A549 (cell line): Measurements from ENCODE around the gene KCP. TPM values are rescaled to one million over a fixed set of nuclear protein-coding genes. Genes with fewer than 3 reads are reported as not detected.

ENCODE experiments used
- ATAC-seq, 2 experiments: fragments of 200-7000 bp in 1 of 2; fragments of >200 bp in 1 of 2; cut with Nextera tagmentation in 1 of 2; cut with Tn5 transposase in 1 of 2; 3 replicates each; pipeline versions ENCODE4 v1.8.0 to v1.9.1; 2018 to 2020; ENCODE audit warnings: mild to moderate bottlenecking in 1 of 2, moderate library complexity in 1 of 2
- CTCF ChIA-PET: fragments of 300-600 bp; sonication (Branson Sonifier 250); formaldehyde crosslinking; extraction: SDS; loops from one replicate; lab custom pipeline; 2021; ENCODE audit warnings: antibody characterized with exemption, inconsistent platforms; lab: Yijun Ruan, JAX
- POLR2A ChIA-PET: fragments of 350-600 bp; formaldehyde crosslinking; extraction: SDS; loops from one replicate; lab custom pipeline; 2021; ENCODE audit warnings: antibody characterized with exemption, inconsistent platforms; lab: Yijun Ruan, JAX
- DNase-seq, 2 experiments: peaks; one replicate each; pipeline versions ENCODE4 v3.0.0 to v3.0.0-alpha.2; 2011 to 2016; ENCODE audit warnings: low read depth in 1 of 2, low spot score in 1 of 2
- FAIRE-seq: peaks from 2 replicates; lab custom pipeline; 2011; peaks lifted over from hg19 to GRCh38; lab: Jason Lieb, UNC
- H3K27ac ChIP-seq, 2 experiments: fragments of >200 bp; sonication (Bioruptor Twin); formaldehyde crosslinking; 3 replicates each; pipeline ENCODE4 v1.5.1; 2016 to 2017
- H3K4me1 ChIP-seq: fragments of >200 bp; sonication (Bioruptor Twin); formaldehyde crosslinking; 3 replicates; pipeline ENCODE4 v1.6.1; 2016
- H3K4me2 ChIP-seq: fragments of >200 bp; sonication (Bioruptor Twin); formaldehyde crosslinking; 3 replicates; pipeline ENCODE4 v1.6.1; 2016
- H3K4me3 ChIP-seq: fragments of >200 bp; sonication (Bioruptor Twin); formaldehyde crosslinking; 3 replicates; pipeline ENCODE4 v1.5.1; 2016
- H3K9me3 ChIP-seq: fragments of >200 bp; sonication (Bioruptor Twin); formaldehyde crosslinking; 3 replicates; pipeline ENCODE4 v1.6.1; 2016
- BHLHE40 ChIP-seq: IDR thresholded peaks from 2 replicates; pipeline ENCODE4 v1.6.1; 2012; ENCODE audit warnings: low read depth, low read length, inconsistent platforms
- CEBPB ChIP-seq, 2 experiments: fragments of >200 bp in 1 of 2; sonication (Bioruptor Twin) in 1 of 2; formaldehyde crosslinking in 1 of 2; IDR thresholded peaks; 2 replicates each; pipeline ENCODE4 v1.6.1; 2012 to 2016
- CHD2 ChIP-seq: fragments of 150-350 bp; IDR thresholded peaks from 2 replicates; pipeline ENCODE4 v1.6.1; 2014; ENCODE audit warnings: low read length; ENCODE audit not compliant: partially characterized antibody
- E2F6 ChIP-seq: IDR thresholded peaks from 2 replicates; pipeline ENCODE4 v1.6.1; 2012; ENCODE audit warnings: low read depth, borderline replicate concordance
- EHMT2 ChIP-seq: fragments of 200-600 bp; sonication (generic); IDR thresholded peaks from 2 replicates; pipeline ENCODE4 v1.6.1; 2016; ENCODE audit warnings: antibody characterized with exemption, low read depth, mild to moderate bottlenecking, moderate library complexity
- ESRRA ChIP-seq: fragments of 150-350 bp; IDR thresholded peaks from 2 replicates; pipeline ENCODE4 v1.6.1; 2014; ENCODE audit warnings: mild to moderate bottlenecking, low read length, borderline replicate concordance
- FOSB ChIP-seq: fragments of 250-450 bp; sonication (Bioruptor Pico); IDR thresholded peaks from 2 replicates; pipeline ENCODE4 v1.5.0; 2020; ENCODE audit warnings: mild to moderate bottlenecking, moderate library complexity
- FOXS1 ChIP-seq: fragments of 250-450 bp; sonication (Bioruptor Pico); IDR thresholded peaks from 2 replicates; pipeline ENCODE4 v1.5.0; 2020; ENCODE audit warnings: mild to moderate bottlenecking, moderate library complexity
- GATA3 ChIP-seq: IDR thresholded peaks from 2 replicates; pipeline ENCODE4 v1.6.1; 2012; ENCODE audit warnings: borderline replicate concordance
- HDAC2 ChIP-seq: fragments of 200-600 bp; sonication (generic); IDR thresholded peaks from 2 replicates; pipeline ENCODE4 v1.6.1; 2016
- HEYL ChIP-seq: fragments of 250-450 bp; sonication (Bioruptor Pico); IDR thresholded peaks from 2 replicates; pipeline ENCODE4 v1.8.0; 2021; ENCODE audit warnings: mild to moderate bottlenecking, moderate library complexity
- HOXA7 ChIP-seq: fragments of 250-450 bp; sonication (Bioruptor Pico); IDR thresholded peaks from 2 replicates; pipeline ENCODE4 v1.5.0; 2020; ENCODE audit warnings: mild to moderate bottlenecking, moderate library complexity
- HOXB5 ChIP-seq: fragments of 250-450 bp; sonication (Bioruptor Pico); IDR thresholded peaks from 2 replicates; pipeline ENCODE4 v1.5.0; 2020; ENCODE audit warnings: mild to moderate bottlenecking, moderate library complexity
- JUN ChIP-seq, 2 experiments: fragments of >200 bp; sonication (Bioruptor Twin); formaldehyde crosslinking; IDR thresholded peaks; 2 replicates in 1 of 2; 3 replicates in 1 of 2; pipeline ENCODE4 v1.6.1; 2016 to 2017
- JUNB ChIP-seq: fragments of >200 bp; sonication (Bioruptor Twin); formaldehyde crosslinking; IDR thresholded peaks from 2 replicates; pipeline ENCODE4 v1.6.1; 2016
- KDM1A ChIP-seq: fragments of 200-600 bp; sonication (generic); IDR thresholded peaks from 2 replicates; pipeline ENCODE4 v1.6.1; 2016; ENCODE audit warnings: low read depth, mild to moderate bottlenecking
- MAFK ChIP-seq: fragments of 450-650 bp; IDR thresholded peaks from 2 replicates; pipeline ENCODE4 v1.6.1; 2014; ENCODE audit not compliant: partially characterized antibody
- MAZ ChIP-seq: fragments of 150-350 bp; IDR thresholded peaks from 2 replicates; pipeline ENCODE4 v1.6.1; 2014; ENCODE audit warnings: antibody characterized with exemption, low read depth, low read length, borderline replicate concordance
- NFE2L2 ChIP-seq: fragments of 150-350 bp; conservative IDR thresholded peaks from 2 replicates; pipeline ENCODE4 v1.6.1; 2014; ENCODE audit warnings: low read length
- NPAS2 ChIP-seq: fragments of 250-450 bp; sonication (Bioruptor Pico); IDR thresholded peaks from 2 replicates; pipeline ENCODE4 v1.8.0; 2022; ENCODE audit warnings: mild to moderate bottlenecking, moderate library complexity, borderline replicate concordance
- POLR2A ChIP-seq: IDR thresholded peaks from 2 replicates; pipeline ENCODE4 v1.6.1; 2012; ENCODE audit warnings: mild to moderate bottlenecking, low read length
- RARB ChIP-seq: fragments of 250-450 bp; sonication (Bioruptor Pico); IDR thresholded peaks from 2 replicates; pipeline ENCODE4 v1.8.0; 2021; ENCODE audit warnings: mild to moderate bottlenecking, moderate library complexity
- SMC3 ChIP-seq: fragments of >200 bp; sonication (Bioruptor Twin); formaldehyde crosslinking; IDR thresholded peaks from 3 replicates; pipeline ENCODE4 v1.6.1; 2018; ENCODE audit warnings: inconsistent platforms
- ZC3H11A ChIP-seq: fragments of 450-650 bp; IDR thresholded peaks from 2 replicates; pipeline ENCODE4 v1.6.1; 2014; ENCODE audit warnings: antibody characterized with exemption, mild to moderate bottlenecking
- WGBS: methylation state at CpG from one replicate; pipeline ENCODE4 v1.1.6; 2017; ENCODE audit errors: missing lambda C conversion rate; 5-methylcytosine and 5-hydroxymethylcytosine counted together
- polyA plus RNA-seq, 4 experiments: library from polyadenylated mRNA; depleted of rRNA in 3 of 4; stranded (reverse); fragments of >200 nt; fragmentation: RNase III in 1 of 4; extraction: RNeasy Plus Mini Kit Qiagen cat#74134 plus additional on column Dnase treatment in 1 of 4; gene quantifications; 2 replicates in 3 of 4; 3 replicates in 1 of 4; pipeline ENCODE4 v1.2.3, GENCODE V29; 2011 to 2017
- TF ChIP-seq, protein P1 (sequence below): fragments of >200 bp; sonication (Bioruptor Twin); formaldehyde crosslinking; IDR thresholded peaks from 3 replicates; pipeline ENCODE4 v1.6.1; 2016
- TF ChIP-seq, protein P2 (sequence below): fragments of 150-350 bp; IDR thresholded peaks from 2 replicates; pipeline ENCODE4 v1.6.1; 2014; ENCODE audit warnings: low read depth, mild to moderate bottlenecking, low read length
- TF ChIP-seq, protein P3 (sequence below): fragments of 250-450 bp; sonication (Bioruptor Pico); IDR thresholded peaks from 2 replicates; pipeline ENCODE4 v1.5.0; 2020; ENCODE audit warnings: low read depth, mild to moderate bottlenecking, moderate library complexity

Gene KCP
- polyA plus RNA-seq, 2 of the 4 experiments (the other 2 are of a cell fraction): 0.14 TPM; not detected in 1

DNA sequence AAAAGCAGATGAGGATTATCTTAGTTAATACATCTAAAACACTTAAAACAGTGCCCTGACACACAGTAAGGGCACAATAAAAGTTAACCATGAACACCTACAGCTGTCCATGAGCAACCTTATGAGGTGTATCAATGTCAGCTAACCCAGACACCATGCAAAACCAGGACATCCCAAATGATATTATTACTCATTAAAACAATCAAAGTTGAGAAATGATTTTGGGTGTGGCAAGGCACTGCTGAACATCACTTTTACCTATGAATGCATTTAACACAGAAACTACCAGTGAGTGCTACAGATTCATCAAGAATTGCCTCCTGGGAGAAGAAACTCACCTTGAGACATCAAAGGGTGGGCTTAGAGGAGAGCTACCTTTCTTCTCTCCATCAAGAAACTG, 45.5 kb upstream of the KCP start:
- H3K9me3 ChIP-seq: no peaks in the 10 kb centered on the region
- no peak overlapping the region for H3K4me2 ChIP-seq
- H3K4me1 ChIP-seq: no peaks in the 10 kb centered on the region
- H3K4me3 ChIP-seq: no peak overlapping the region
- POLR2A ChIA-PET: no interaction called here
- ATAC-seq (no peak), FAIRE-seq (no peak), DNase-seq (no peak)
- TF ChIP-seq HOXB5 (CRISPR knock-in tag) (no peak), NFE2L2 (no peak), MAZ (no peak), GATA3 (no peak), E2F6 (no peak), NPAS2 (no peak), FOSB (CRISPR knock-in tag) (no peak), ZC3H11A (no peak)
- TF ChIP-seq, protein P1, sequence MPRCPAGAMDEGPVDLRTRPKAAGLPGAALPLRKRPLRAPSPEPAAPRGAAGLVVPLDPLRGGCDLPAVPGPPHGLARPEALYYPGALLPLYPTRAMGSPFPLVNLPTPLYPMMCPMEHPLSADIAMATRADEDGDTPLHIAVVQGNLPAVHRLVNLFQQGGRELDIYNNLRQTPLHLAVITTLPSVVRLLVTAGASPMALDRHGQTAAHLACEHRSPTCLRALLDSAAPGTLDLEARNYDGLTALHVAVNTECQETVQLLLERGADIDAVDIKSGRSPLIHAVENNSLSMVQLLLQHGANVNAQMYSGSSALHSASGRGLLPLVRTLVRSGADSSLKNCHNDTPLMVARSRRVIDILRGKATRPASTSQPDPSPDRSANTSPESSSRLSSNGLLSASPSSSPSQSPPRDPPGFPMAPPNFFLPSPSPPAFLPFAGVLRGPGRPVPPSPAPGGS: no peak
- TF ChIP-seq, protein P2, sequence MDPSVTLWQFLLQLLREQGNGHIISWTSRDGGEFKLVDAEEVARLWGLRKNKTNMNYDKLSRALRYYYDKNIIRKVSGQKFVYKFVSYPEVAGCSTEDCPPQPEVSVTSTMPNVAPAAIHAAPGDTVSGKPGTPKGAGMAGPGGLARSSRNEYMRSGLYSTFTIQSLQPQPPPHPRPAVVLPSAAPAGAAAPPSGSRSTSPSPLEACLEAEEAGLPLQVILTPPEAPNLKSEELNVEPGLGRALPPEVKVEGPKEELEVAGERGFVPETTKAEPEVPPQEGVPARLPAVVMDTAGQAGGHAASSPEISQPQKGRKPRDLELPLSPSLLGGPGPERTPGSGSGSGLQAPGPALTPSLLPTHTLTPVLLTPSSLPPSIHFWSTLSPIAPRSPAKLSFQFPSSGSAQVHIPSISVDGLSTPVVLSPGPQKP: no peak
- CTCF ChIA-PET: interaction anchor here (0.6 to 1.6 kb wide), 6 partner anchors 9 to 255 kb away, joined by 3 to 9 read pairs (median 3); no protein-coding TSS in a partner anchor
- no peak overlapping the region for H3K27ac ChIP-seq

DNA sequence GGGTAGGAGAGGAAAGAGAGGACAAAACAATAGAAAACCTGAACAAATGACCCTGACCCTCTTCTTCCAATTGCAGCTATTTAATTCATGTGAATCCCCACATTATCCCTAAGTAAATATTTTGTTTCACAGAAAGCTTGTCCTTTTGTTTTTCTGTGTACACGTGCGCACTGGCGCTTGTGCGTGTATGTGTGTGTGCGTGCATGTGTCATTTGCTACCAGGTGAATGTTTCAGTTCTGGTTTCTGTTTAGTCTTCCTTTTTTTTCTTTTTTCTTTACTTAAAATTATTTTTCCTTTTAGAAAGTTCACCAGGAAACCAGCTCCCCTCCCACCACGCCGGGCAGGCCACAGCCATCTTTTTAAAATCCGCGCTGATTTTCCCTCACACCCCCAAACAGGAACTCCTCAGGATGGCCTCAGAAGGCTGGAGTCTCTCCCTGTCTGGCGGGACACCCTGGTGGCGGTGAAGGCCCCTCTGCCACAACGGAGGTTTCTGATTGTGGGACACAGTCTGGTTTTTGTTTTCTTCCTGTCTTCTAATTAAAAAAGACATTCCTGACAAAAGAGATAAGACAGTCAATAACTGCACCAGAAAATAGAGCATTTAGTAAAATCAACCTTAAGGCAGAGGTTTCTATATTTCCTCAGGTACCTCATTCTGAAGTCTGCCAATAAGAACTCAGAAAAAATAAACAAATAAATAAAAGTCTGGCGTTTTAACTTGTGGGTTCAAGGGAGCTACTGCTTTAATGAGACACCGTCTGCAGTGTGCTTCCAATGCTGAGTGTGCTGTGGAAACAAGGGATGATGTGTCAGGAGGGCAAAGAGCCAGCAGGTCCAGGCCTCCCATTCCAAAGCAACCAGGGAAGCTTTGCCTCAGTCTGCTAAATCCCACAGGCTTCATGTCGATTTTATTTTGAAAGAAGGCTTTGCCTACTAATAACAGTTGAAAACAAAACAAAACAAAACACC, 44.6 kb upstream of the KCP start:
- POLR2A ChIA-PET: no interaction called here
- no peak for ATAC-seq
- no peak for FAIRE-seq

DNA sequence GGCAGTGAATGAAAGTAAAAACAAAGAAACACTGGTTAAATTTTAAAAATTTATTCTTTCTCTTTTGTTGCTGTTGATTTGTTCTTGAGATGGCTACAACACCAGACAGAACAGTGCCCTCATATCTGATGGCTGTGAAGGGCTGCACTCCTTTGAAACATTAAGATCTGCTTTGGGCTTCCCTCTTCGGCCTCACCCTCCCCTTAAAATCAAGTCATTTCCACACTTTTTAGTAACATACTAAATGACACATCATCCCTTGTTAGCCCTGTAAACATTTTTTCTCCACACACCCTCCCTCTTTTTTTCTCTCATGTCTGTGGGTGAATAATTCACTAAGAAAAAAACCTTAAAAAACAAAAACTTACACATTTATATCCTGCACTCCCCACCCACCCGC, 43.6 kb upstream of the KCP start:
- WGBS: 98% methylated on average over 2 of the region's 2 CpGs
- Histone ChIP-seq H3K4me2 (no peak overlapping the region), H3K4me1 (no peaks in the 10 kb centered on the region), H3K27ac (no peak overlapping the region), H3K9me3 (no peaks in the 10 kb centered on the region), H3K4me3 (no peak overlapping the region)
- DNase-seq: no peak
- ChIA-PET CTCF (interaction anchor here (0.5 kb wide), 2 partner anchors 29 to 1089 kb away, joined by 3 read pairs; no protein-coding TSS in a partner anchor), POLR2A (no interaction called here)
- no peak for TF ChIP-seq JUNB
- no peak for TF ChIP-seq ESRRA
- no peak for TF ChIP-seq CEBPB (IDR thresholded peaks at IDR 0.05)
- TF ChIP-seq MAFK: no peak
- no peak for TF ChIP-seq NPAS2
- no peak for TF ChIP-seq GATA3
- TF ChIP-seq KDM1A: no peak
- no peak for TF ChIP-seq RARB (CRISPR knock-in tag)
- no peak for TF ChIP-seq BHLHE40
- TF ChIP-seq MAZ: no peak
- no peak for TF ChIP-seq JUN (IDR thresholded peaks at IDR 0.05)
- no peak for TF ChIP-seq HEYL (CRISPR knock-in tag)
- TF ChIP-seq EHMT2: no peak
- no peak for FAIRE-seq
- no peak for ATAC-seq

More for the DNA sequence above, 44.6 kb upstream of the KCP start:
- CTCF ChIA-PET: interaction anchor here (0.5 to 1.6 kb wide), 4 partner anchors 30 to 136 kb away, joined by 3 to 4 read pairs (median 3); no protein-coding TSS in a partner anchor
- Histone ChIP-seq H3K4me3 (no peak overlapping the region), H3K9me3 (no peaks in the 10 kb centered on the region), H3K4me1 (no peaks in the 10 kb centered on the region), H3K4me2 (no peak overlapping the region), H3K27ac (no peak overlapping the region)
- TF ChIP-seq E2F6 (no peak), HOXA7 (CRISPR knock-in tag) (no peak), SMC3 (no peak), CHD2 (no peak), FOXS1 (CRISPR knock-in tag) (no peak), HDAC2 (no peak), MAZ (no peak), BHLHE40 (no peak), POLR2A (no peak)
- TF ChIP-seq, protein P3, sequence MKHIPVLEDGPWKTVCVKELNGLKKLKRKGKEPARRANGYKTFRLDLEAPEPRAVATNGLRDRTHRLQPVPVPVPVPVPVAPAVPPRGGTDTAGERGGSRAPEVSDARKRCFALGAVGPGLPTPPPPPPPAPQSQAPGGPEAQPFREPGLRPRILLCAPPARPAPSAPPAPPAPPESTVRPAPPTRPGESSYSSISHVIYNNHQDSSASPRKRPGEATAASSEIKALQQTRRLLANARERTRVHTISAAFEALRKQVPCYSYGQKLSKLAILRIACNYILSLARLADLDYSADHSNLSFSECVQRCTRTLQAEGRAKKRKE (CRISPR knock-in tag): no peak
- WGBS: 84% methylated on average over 15 of the region's 15 CpGs
- DNase-seq: no peak
